Measurements from ENCODE around the gene ANKFN1.

ANKFN1 gene

GRCh38 chr17:56177361-56177760 is 24.1 kb downstream of the ANKFN1 start:
- DNase-seq (ENCODE audit: low read depth) = no peak

DNA sequence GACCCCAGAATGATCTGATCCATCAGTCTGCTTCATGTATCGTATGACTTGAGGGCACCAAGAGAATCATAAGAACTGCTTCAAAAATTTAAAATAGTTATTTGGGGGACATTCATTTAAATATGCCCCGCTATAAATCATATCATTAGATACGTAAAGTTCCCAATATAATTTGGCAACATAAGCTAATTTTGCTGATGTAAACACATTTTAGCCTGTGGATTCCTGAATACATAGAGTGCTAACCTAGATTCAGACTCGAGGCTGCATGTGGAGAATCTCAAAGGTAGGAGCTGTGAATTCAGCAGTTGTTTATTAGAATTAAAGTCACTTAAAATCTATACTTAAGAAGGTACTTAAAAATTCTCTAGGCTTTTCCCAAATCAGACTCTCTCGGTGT is 24.9 kb downstream of the ANKFN1 start:
- DNase-seq (ENCODE audit: low read depth) = no peak

DNA sequence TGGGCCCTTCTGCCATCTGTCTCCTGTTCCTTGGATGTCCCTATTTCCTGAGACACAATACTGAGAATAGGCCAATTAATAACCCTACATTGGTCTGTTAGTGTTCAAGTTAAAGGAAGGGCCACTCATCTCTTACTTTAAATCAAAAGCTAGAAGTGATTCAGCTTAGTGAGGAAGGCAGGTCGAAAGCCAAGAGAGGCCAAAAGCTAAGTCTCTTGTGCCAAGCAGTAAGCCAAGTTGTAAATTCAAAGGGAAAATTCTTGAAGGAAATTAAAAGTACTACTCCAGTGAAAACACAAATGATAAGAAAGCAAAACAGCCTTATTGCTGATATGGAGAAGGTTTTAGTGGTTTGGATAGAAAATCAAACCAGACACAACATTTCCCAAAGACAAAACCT is 28.8 kb downstream of the ANKFN1 start:
- DNase-seq (ENCODE audit: low read depth) = no peak

DNA sequence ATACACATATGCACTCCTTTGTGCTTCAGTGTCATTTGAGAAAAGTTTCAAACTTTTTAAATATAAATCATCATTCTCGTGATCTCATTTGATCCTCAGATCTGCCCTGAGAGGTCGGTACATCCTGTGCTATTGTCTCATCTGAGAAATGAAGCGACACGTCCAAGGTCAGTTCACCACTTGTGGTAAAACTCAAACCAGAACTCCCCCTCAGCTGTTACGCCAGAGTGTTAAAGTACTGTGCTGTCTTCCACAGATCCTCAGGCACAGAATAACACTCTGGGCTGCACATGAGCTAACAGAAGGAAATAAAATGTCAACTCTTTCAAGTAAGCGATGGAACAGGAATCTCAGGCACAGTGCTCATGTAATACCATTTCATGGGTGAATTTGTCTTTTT is 31.4 kb downstream of the ANKFN1 start:
- DNase-seq (ENCODE audit: low read depth) = no peak

GRCh38 chr17:56185491-56186221 is 32.4 kb downstream of the ANKFN1 start:
- DNase-seq (ENCODE audit: low read depth) = peak; percentile 25

DNA sequence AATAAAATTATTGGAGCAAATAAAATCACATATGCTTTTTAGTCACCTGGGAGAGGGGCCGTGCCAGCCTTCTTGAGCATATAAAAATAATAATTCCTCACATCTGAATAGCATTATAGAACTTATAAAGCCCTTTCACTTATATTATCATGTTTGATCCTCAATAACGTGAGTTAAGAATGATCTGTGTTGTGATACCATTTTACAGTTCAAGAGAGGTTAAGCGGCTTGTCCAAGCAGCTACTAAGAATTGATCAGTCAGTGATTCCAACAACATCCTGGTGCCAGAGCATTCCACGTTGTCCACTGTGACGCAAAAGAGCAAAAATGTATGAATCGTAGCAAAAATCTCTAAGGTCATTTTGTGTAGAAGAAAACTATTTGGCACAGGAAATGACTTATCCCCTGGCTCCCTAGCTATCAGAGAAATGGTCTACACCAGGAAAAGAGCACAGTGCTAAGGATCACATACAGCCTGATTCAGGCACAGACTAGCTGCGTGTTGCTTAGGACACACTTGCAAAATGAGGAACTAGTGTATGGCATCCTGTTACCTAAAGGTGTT is 33.0 kb downstream of the ANKFN1 start:
- peak; percentile 55 for DNase-seq (ENCODE audit: low read depth)

DNA sequence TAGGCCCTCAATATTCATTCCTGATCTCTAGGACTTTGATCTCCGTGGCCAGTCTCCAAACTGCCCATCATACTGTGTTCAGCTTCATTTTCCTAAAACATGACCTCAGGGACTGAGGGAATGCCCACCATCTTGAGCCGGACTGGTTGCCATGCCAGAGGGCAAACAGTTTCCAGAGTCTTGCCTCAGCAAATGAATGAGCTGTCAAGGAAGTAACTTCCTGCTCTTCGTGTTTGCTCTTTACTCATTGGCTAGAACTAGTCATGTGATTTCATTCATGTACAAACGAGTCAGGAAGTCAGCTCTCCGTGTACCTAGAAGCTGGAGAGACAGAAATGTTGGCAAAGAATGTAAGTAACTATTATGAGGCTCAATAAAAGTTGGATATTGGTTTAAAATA is 50.2 kb downstream of the ANKFN1 start:
- no peak for DNase-seq (ENCODE audit: low read depth)

DNA sequence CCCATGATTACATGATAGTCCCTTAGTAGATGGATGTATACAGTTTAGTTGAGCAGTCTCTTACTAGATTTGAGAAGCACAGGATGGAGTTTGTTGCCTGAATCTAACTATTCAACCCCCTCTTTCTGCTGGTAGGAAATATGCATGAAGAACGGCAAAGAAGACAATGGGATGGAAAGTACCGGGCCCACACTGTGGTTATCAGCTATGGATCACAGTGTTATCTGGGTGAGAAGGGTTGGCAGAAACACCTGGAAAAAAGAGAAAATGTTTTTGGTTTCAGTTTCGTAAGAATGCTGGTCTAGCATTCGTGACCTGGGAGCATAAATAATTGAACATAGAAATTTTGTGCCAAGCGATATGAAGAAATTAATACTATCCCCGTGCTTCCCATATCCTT is 53.1 kb downstream of the ANKFN1 start:
- no peak for DNase-seq (ENCODE audit: low read depth)

DNA sequence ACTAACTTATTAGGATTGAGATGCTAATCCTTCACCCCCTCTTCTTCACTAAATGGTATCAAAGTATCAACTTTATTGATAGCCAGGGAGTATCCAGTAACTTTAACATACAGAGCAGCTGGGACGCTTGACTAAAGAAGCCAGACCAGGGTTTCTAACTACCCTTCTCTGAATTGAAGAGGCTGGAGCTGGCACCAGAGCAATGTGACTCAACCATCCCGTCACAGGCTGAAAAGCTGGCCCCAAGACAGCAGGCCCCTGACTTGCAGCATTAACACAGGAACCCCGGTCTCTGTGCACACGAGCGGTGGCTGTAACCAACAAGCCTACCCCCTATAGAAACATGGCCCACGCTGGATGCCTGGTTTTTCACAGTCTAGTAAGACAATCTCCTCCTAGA is 59.8 kb downstream of the ANKFN1 start:
- DNase-seq (ENCODE audit: low read depth) = no peak

GRCh38 chr17:56217921-56218320 is 64.6 kb downstream of the ANKFN1 start:
- no peak for DNase-seq (ENCODE audit: low read depth)

- no peak for DNase-seq (ENCODE audit: low read depth)
Observed at GRCh38 chr17:56222255-56222654, 69.0 kb downstream of the ANKFN1 start.

GRCh38 chr17:56230660-56231059 is 77.4 kb downstream of the ANKFN1 start:
- peak; percentile 76 for DNase-seq (ENCODE audit: low read depth)

- no peak for DNase-seq (ENCODE audit: low read depth)
Observed at GRCh38 chr17:56231252-56231651, 78.0 kb downstream of the ANKFN1 start.

- DNase-seq (ENCODE audit: low read depth) = no peak
Observed at GRCh38 chr17:56231693-56232092, 78.4 kb downstream of the ANKFN1 start.

DNA sequence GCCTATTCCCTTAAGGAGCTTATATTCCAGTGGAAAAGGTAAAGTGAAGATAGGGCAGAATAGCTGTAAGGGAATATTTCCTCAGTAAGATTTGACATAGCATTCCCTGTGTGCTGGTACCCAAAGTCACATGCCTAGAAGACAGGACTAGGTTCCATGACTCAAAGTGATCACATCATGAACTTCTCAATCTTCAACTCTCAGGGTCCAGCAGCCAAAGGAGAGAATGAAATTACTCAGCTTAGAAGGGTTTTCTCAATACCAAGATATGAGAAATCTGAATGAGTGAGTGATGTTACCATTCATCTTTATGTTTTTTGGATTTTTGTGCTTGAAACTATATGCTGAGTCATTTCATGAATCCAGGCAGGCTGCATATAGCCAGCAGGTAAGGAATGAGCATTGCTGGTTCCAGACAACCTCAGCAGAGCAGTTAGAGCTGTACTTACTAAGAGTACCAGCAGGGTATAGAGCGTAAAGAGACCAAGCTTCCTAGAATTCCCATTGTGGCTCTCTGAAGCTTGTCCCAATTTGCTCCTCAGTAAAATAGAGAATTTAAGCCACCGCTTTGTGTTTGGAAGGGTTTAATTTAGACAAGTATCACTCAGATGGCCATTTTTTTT is 91.1 kb downstream of the ANKFN1 start:
- no peak for DNase-seq (ENCODE audit: low read depth)

- no peak for DNase-seq (ENCODE audit: low read depth)
Observed at GRCh38 chr17:56247816-56248215, 94.5 kb downstream of the ANKFN1 start.

DNA sequence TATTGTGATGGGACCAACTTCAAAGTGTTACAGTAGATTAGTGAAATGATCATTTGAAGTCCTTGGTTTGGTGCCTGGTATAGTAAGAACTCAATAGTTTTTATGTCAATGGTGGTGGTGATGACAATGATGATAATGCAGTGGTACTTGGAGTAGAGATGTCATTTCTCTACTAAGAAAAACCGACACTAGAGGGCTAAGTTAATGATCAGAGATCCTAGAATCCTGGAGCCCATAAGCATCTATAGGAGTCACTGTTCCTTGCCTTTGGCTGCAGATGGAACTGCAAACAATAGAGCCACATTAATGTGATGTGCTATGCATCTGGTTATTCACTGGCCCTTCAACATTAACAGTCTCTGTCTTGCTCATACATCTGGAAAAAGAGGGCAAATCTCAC is 103.8 kb downstream of the ANKFN1 start:
- DNase-seq (ENCODE audit: low read depth) = no peak

- DNase-seq (ENCODE audit: low read depth) = peak; percentile 66
Observed at GRCh38 chr17:56260376-56261002, 107.2 kb downstream of the ANKFN1 start.

GRCh38 chr17:56262803-56263202 is 109.5 kb downstream of the ANKFN1 start:
- DNase-seq (ENCODE audit: low read depth) = no peak

GRCh38 chr17:56269556-56270389 is 116.5 kb downstream of the ANKFN1 start:
- no peak for DNase-seq (ENCODE audit: low read depth)

DNA sequence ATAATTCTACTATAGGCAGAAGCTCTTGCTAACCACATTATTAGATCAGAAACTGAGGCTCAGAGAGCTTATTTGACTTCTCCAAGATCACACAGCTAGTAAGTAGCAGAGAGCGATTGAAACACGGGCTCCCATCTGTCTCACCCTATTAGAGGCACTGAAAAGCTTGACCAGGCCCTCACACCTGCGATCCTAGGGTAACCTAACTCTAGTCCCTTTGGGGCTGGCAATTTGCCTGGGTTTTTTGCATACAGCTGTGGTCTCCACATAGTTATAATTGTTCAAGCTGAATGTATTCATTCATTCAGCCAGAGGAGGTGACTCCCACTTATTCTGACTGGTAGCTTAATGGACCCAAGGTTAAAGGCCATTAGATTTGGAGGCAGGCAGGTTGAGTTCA is 121.2 kb downstream of the ANKFN1 start:
- DNase-seq (ENCODE audit: low read depth) = no peak

GRCh38 chr17:56284482-56284881 is 131.2 kb downstream of the ANKFN1 start:
- no peak for DNase-seq (ENCODE audit: low read depth)

All from stromal cell of bone marrow (primary cell).